Endothelial cell of hepatic sinusoid (primary cell): Measurements from ENCODE around the gene MMP1.
"Not testable (repeated sequence)": the region's sequence is repeated elsewhere in the genome, so short reads cannot be mapped to it uniquely, and the experiment has no call there.

Source experiments
- in situ Hi-C: cut with HindIII; loops from 2 replicates; pipeline ENCODE4 v1.10.0; 2017; ENCODE audit warnings: low sequenced_read_pairs

The MMP1 gene

GRCh38 chr11:102762361-102762767 is 35.6 kb downstream of the MMP1 start:
- in situ Hi-C loops = no loop called here

DNA sequence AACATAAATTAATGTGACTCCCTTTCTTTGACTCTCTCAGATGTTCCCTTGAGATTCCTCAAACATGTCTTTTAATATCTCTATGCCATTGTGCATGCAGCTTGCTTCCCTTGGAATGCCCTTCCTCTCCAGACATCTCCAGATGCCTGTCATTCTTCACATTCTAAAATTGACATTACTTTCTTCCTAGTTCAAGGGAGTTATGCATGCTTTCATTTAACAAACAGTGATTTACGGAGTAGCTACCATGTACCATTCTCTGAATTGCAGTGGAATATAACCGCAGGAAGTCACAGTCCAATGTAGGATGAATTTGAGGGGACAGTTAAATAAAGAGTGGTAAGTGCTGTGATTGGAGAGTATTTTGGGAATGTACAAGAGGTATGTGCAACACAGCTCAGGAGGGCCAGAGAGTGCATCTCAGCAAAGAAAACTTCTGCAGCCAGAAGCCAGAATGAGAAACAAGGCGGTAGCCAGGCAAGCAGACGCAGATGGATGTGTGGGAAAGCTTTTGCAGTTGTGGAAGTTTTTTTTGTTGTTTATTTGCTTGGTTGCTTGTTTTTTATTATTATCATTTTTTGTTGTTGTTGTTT is 36.2 kb downstream of the MMP1 start:
- in situ Hi-C loops = no loop called here

GRCh38 chr11:102760344-102761035 is 37.5 kb downstream of the MMP1 start:
- in situ Hi-C loops = no loop called here

DNA sequence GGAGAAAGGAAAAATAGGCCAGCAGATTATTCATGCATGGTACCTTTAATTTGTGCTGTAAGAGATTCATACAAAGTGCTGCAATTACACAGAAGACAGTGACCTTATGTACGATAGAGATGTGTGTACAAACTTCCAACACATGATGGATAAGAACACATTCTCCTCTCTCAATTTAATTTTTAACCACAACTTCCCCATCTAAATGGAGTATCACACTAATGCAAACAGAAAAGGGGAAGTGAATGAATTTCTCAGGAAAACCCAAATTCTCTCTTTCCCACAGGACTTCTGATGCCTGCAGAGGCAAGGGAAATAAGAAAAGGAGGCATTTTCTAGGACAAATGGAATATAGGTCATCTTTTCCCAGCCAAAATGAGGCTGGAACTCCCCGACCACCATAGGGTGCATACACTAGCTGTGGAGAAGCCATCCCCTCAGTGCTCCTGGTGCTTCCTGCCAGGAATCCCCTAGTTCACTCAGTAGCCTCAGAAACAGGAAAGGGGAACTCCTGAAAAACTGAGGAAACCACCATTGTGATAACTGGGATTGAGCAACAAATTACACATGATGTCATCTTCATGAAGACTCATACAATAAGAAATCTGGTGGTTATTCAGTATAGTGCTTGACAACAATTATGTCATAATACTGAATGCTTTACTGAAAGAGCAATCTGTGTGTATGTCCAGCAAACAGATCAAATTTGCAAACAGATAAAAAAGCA is 40.0 kb downstream of the MMP1 start:
- in situ Hi-C loops = no loop called here

DNA sequence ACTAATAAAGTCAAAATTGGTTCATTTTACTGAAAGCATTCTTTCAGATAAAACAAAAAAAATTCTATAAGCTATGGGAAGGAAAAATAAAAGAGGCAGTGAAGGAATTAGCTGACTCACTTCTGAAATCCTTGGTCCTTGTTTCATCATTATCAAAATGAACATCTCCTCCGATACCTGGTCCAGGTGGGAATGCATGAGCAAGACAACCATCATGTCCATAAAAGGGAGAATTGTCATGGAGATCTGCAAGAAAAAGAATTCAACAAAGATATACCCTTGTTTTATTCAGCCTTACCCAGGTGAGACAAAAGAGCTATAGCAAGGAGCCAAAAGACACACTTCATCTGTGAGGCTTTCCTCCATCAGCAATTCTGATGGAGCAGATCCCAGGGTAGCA is 44.7 kb downstream of the MMP1 start:
- in situ Hi-C loops = no loop called here

GRCh38 chr11:102751673-102752072 is 46.3 kb downstream of the MMP1 start:
- in situ Hi-C loops = no loop called here

DNA sequence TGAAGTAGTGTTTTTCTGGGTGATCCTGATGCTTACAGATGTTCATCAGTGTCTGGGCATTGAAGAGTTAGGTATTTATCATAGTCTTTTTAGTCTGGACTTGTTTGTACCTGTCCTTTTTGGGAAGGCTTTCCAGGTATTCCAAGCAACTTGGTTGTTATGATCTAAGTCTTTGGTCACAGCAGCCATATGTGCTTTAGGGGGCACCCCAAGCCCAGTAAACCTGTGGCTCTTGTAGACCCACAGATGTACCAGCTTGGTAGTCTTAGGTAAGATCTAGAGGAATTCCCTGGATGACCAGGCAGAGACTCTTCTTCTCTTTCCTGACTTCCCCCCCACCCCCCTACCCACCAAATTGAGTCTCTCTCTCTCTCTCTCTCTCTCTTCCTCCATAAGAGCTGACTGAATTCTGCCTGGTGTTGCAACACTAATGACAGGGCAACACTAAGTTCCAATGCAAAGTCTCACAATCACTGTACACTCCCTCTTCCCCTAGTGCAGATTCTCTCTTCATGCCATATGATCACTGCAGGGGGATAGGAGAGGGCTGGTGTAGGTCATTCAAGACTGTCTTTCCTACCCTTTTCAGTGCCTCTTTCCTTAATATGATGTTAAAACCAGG is 48.7 kb downstream of the MMP1 start:
- in situ Hi-C loops = no loop called here

DNA sequence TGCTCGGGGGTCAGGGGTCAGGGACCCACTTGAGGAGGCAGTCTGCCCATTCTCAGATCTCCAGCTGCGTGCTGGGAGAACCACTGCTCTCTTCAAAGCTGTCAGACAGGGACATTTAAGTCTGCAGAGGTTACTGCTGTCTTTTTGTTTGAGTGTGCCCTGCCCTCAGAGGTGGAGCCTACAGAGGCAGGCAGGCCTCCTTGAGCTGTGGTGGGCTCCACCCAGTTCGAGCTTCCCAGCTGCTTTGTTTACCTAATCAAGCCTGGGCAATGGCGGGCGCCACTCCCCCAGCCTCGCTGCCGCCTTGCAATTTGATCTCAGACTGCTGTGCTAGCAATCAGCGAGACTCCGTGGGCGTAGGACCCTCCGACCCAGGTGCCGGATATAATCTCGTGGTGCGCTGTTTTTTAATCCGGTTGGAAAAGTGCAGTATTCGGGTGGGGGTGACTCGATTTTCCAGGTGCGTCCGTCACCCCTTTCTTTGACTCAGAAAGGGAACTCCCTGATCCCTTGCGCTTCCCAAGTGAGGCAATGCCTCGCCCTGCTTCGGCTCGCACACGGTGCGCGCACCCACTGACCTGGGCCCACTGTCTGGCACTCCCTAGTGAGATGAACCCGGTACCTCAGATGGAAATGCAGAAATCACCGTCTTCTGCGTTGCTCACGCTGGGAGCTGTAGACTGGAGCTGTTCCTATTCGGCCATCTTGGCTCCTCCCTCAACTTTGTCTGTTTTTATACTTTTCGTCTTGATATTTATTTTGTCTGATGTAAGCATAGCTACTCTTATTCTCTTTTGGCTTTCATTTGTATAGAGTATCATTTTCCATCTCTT is 51.0 kb downstream of the MMP1 start:
- in situ Hi-C loops = not testable (repeated sequence)
